Activated CD4-positive, alpha-beta T cell treated with anti-CD3 and anti-CD28 coated beads, Interleukin-2, amount 50 U/mL, for 1 hour (primary cell): Measurements from ENCODE around the gene TRIO.

Experiments used
- DNase-seq: peaks from one replicate; pipeline ENCODE4 v3.0.0-alpha.2; 2020

Gene TRIO

GRCh38 chr5:14229181-14229580 is 86.0 kb downstream of the TRIO start:
- no peak for DNase-seq

GRCh38 chr5:14229734-14230133 is 86.6 kb downstream of the TRIO start:
- DNase-seq = no peak

DNA sequence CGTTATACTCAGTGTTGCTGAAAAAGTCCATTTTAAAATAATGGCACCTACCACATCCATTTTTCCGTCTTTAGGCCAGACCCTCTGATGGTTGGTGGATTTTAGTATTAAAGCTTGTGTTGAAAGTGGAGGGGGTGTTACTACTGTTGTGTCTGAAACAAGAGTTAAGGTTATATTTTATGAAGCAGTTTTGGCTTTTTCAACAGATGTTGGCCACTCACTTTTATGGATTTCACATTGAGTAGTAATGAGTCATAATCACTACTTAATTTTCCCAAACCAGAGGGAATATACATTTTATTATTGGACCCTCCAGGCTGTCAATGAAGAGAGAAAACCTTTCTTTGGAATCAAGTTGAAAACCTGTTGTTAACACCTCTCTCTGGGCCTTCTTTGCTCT is 88.0 kb downstream of the TRIO start:
- DNase-seq = no peak

DNA sequence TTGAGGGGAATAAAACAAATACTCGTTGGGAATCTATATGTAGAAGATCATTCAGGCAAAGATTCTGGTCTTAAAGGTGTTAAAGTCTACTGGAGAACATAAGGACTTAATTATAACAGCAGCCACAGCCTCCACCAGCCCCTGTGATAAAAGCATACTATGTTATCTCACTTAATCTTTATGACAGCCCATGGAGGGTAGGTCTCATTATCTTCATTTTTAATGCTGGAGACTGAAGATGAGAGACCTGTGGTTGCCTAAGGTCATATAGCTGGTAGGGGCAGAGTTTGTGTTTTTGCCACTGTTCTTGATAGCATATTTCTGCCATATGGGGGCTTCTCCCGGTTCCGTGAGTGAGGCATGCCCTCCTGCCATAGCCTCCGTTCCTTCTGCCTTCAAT is 88.7 kb downstream of the TRIO start:
- DNase-seq = no peak

GRCh38 chr5:14234204-14234603 is 91.1 kb downstream of the TRIO start:
- no peak for DNase-seq

DNA sequence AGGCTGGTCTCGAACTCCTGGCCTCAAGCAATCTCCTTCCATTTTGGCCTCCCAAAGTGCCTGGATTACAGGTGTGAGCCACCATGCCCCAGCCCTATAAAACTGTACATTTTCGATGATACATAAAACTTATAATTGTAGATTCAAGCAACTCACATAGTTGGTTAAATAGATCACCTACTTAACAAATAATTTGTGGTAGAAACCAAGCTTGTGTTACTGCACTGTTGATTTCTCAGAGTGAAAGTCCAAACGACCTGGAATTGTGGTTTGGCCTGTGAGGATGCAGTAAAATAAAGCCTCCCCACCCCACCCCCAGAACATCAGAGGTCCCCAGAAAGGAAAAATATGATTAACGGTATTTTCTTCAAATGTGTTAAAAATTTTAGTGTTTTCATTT is 92.7 kb downstream of the TRIO start:
- DNase-seq = no peak

- DNase-seq = no peak
These were observed 93.6 kb downstream of the TRIO start for GRCh38 chr5:14236757-14237156.

GRCh38 chr5:14237317-14238086 is 94.4 kb downstream of the TRIO start:
- DNase-seq = no peak

- no peak for DNase-seq
These were observed 95.1 kb downstream of the TRIO start for GRCh38 chr5:14238272-14238671.

DNA sequence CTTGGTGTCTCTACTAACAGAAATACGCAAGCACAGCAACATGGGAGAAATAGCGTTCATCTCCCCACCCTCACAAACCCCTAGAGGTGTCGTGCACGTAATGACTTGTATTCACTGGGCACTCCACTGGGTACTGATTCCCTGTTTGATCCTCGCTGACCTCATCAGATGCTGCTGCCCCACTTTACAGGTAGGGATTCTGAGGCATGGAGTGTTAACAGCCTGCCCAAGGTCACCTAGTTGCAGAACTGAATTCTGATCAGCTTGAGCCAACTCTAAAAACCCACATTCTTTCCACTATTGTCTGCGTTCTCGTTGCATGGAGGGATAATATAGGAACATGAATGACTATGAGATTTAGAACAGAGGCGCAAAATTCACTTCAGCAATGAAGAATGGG is 96.3 kb downstream of the TRIO start:
- no peak for DNase-seq

GRCh38 chr5:14239951-14240350 is 96.8 kb downstream of the TRIO start:
- no peak for DNase-seq

DNA sequence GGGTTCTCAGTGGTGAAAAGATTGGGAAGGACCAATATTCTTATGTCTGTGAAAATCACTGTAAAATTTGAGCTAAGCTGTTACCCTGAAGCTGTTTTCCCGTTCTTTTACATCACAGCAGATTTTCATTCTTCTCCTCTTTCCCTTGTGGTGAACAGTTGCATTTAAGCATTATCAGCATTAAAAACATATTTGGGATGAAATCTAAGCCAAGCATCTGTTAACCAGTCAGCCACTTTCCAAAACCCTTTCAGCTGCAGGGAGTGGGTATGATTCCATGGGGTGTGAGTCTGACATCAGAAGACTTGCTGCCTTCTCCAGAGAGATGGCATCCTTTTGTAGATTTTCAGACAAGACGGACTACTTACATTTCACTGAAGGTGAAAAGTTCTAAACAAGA is 97.2 kb downstream of the TRIO start:
- no peak for DNase-seq

- DNase-seq = no peak
These were observed 98.0 kb downstream of the TRIO start for GRCh38 chr5:14241141-14241540.

GRCh38 chr5:14242447-14242846 is 99.3 kb downstream of the TRIO start:
- DNase-seq = no peak

GRCh38 chr5:14242871-14243383 is 99.8 kb downstream of the TRIO start:
- DNase-seq = no peak

DNA sequence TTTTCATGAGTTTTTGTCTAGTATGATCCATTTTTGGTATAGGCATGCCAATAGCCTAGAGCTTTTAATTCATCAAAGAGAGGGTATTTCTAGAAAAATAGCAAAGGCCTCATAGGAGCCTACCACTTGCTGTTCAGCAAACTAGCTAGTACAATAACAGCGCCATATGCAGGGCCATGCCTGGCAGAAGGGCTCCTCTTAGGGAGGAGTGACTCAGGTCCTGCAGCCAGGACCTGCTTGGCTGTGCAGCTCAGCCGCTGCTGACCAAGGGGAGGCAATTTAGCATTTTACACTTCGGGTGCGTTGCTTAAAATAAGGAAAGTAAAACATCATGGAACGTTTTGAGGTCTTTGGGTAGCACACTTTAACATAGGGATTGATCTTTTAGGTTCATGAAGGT is 100.6 kb downstream of the TRIO start:
- no peak for DNase-seq

DNA sequence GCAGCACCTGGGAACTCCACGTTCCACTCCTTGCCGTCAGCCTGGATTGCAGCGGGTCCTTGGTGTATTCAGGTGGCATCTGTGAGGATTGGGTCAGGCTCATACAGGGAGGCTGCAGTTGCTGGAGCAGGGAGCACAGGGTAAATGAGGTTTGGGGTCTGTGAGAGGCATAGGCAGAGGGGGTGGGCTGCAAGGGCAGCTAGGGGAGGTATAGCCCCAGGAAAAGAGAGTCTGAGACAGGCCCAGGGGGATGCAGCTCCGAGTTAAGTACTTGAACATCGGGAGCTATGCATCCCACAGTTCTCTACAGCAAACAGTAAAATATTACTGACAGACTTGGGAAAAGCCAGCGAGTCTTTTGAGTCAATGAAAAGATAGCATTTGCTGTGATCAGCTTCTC is 101.6 kb downstream of the TRIO start:
- no peak for DNase-seq

GRCh38 chr5:14245132-14245925 is 102.2 kb downstream of the TRIO start:
- no peak for DNase-seq

DNA sequence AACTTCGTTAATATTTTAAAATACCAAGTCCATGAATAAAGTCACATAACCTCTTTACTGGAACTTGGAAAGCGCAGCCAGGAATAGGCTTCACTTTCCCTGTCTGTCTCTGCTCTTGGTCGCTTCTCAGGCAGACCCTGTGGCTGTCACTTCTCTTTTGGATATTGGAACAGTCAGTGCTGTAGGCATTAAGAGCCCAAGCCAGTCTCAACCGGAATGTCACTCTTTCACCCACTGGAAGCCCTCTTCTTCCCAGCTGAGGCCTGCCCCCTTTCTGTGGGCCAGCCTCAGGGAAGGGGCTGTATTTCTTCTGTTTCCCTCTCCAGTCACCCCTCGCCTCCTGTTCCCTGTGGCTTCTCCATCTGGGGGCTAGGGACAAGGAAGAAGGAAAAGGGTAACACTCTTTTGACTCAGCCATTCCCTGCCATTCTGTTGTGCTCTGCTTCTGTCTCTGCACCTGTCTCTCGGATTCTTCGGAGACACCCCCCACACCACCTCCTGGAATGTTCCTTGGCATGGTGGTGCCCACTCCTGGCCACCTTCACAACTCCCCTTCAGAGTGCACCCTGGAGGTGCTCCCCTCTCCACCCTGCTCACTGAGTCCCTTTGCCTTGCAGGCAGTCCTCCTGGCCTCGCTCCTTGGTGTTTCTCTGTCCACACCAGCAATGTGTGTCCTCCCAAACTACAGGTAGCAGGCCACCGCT is 103.4 kb downstream of the TRIO start:
- DNase-seq = no peak

GRCh38 chr5:14247054-14247386 is 103.9 kb downstream of the TRIO start:
- no peak for DNase-seq

DNA sequence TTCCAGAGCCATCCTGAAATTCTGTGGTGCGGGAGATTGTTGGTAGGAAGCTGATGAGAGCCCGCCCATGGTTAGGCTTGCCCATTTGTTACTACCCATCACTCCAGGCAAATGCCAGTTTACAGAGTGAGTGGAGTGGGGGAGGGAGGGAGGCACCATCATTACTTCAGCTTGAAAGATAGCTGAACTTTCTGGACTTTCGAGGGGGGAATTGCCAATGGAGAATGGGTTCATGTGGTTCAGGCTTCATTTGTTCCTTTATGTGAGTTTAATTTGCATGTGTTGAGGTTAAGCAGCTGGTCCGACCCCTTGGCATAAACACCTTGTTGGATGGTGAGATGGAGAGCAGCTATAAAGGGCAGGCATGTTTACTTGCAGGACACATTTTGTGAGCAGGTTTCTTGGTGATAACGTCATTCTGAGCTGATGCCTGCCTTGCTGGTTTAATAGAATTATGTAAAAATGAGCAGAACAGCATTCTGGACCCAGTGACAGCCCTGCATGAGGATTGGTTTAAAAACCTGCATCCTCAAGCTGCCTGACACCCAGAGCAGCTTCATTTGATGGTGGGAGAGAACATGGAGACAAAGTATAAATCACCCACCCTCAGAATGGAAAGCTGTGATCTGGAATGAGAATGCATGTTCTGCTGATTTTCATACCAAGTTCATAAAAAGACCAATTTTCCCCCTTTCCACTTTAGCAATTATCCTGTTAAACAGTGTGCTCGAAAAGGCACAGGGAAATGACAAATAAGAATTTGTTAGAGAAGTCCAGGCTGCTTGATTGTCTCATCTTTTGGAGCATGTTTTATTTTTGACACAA is 106.3 kb downstream of the TRIO start:
- DNase-seq = no peak

DNA sequence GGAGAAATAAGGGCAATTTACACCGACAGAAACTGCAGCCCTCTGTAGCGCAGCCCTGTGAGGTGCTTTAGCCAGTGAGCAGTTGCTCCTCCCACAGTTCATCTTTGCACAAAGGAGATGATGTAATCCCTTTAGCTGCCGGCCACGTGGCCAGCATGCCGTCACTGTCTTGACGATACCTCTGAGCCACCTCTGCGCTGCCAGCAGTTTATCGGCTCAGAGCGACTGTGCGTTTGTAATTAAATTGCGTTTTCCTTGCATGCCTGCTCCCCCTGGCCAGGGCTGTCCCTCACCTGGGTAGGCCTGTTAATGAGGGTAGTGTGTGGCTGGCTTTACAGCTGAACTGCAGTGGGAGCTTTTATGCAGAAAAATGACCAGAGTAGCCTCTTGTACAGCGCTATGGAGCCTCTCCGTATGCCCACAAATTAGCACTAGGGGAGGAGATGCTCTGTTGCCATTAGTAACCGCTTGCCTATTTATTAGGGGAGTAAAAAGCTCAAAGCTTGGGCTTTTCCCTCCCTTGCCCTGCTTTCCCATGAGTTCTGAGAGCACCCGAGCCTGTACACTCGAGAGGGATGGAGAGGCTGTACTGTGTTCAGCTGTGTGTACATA is 107.0 kb downstream of the TRIO start:
- DNase-seq = no peak
